ENCODE measurements around the gene BAZ1A. TPM values are rescaled to one million over a fixed set of nuclear protein-coding genes. Genes with fewer than 3 reads are reported as not detected.

The BAZ1A gene
- total and polyA plus RNA-seq, 12 donors: 3.8 to 14.5 (median 5.2) TPM

GRCh38 chr14:34794941-34795340 is 80.2 kb downstream of the BAZ1A start:
- Histone ChIP-seq H3K36me3 (peaks cover 0 to 98% (median 29%) of the 10 kb centered on the region in 9 donors), H3K9me3 (no peaks in the 10 kb centered on the region), H3K4me1 (peaks cover 0 to 7% (median 0%) of the 10 kb centered on the region in 9 donors), H3K27ac (no peak overlapping the region), H3K27me3 (no peaks in the 10 kb centered on the region), H3K4me3 (no peak overlapping the region)
- no peak for DNase-seq
- 44 to 67% methylated on average over 1 of the region's 1 CpG for WGBS, 2 donors
- intact Hi-C loops (cut with DNase I): no loop called here
- no peak for TF ChIP-seq CTCF (IDR thresholded peaks at IDR 0.05)
- no peak for ATAC-seq

- Histone ChIP-seq H3K4me3 (no peak overlapping the region), H3K4me1 (peaks cover 0 to 7% (median 0%) of the 10 kb centered on the region in 9 donors), H3K27me3 (no peaks in the 10 kb centered on the region), H3K27ac (no peak overlapping the region), H3K9me3 (no peaks in the 10 kb centered on the region), H3K36me3 (peaks cover 0 to 98% (median 22%) of the 10 kb centered on the region in 9 donors)
- TF ChIP-seq CTCF (IDR thresholded peaks at IDR 0.05): no peak
- no peak for ATAC-seq
- 74 to 78% methylated on average over 2 of the region's 2 CpGs for WGBS, 2 donors
- no peak for DNase-seq
- intact Hi-C loops (cut with DNase I): no loop called here
Observed at GRCh38 chr14:34794217-34794616, 80.9 kb downstream of the BAZ1A start.

GRCh38 chr14:34792598-34792997 is 82.6 kb downstream of the BAZ1A start:
- intact Hi-C loops (cut with DNase I): no loop called here
- no peak overlapping the region for H3K4me3 ChIP-seq
- DNase-seq (no peak), ATAC-seq (no peak)
- no peaks in the 10 kb centered on the region for H3K9me3 ChIP-seq
- WGBS, 2 donors: 92 to 93% methylated on average over 1 of the region's 1 CpG
- H3K4me1 ChIP-seq: peaks cover 0 to 7% (median 0%) of the 10 kb centered on the region in 9 donors
- no peak for TF ChIP-seq CTCF (IDR thresholded peaks at IDR 0.05)
- no peaks in the 10 kb centered on the region for H3K27me3 ChIP-seq
- peak overlapping the region in 1 of 10 donors; percentile 0 for H3K27ac ChIP-seq
- peaks cover 0 to 97% (median 17%) of the 10 kb centered on the region in 9 donors for H3K36me3 ChIP-seq

GRCh38 chr14:34785223-34786006 is 89.7 kb downstream of the BAZ1A start:
- no peak for DNase-seq
- ATAC-seq: no peak
- peaks cover 0 to 16% (median 0%) of the 10 kb centered on the region in 9 donors for H3K4me1 ChIP-seq
- intact Hi-C loops (cut with DNase I): no loop called here
- no peak overlapping the region for H3K4me3 ChIP-seq
- H3K9me3 ChIP-seq: no peaks in the 10 kb centered on the region
- H3K27ac ChIP-seq: no peak overlapping the region
- H3K36me3 ChIP-seq: peaks cover 0 to 96% (median 10%) of the 10 kb centered on the region in 9 donors
- 75 to 76% methylated on average over 3 of the region's 3 CpGs for WGBS, 2 donors
- H3K27me3 ChIP-seq: no peaks in the 10 kb centered on the region
- TF ChIP-seq CTCF (IDR thresholded peaks at IDR 0.05): no peak
